GM12892 (cell line): ENCODE data around the gene IL1RAP.

Source experiments
- POLR2A ChIP-seq: IDR thresholded peaks from 2 replicates; pipeline ENCODE4 v1.6.1; 2011; ENCODE audit warnings: low read depth, low read length, control low read depth
- POLR2AphosphoS5 ChIP-seq: IDR thresholded peaks from 2 replicates; pipeline ENCODE4 v1.6.1; 2011; ENCODE audit warnings: low read depth, low read length, control low read depth
- TAF1 ChIP-seq: IDR thresholded peaks from 2 replicates; pipeline ENCODE4 v1.6.1; 2011; ENCODE audit warnings: low read depth, mild to moderate bottlenecking, control low read depth, low read length, borderline replicate concordance

GRCh38 chr3:190560013-190560895 lies 46.4 kb downstream of the IL1RAP start:
- TF ChIP-seq POLR2AphosphoS5 = no peak
- no peak for TF ChIP-seq POLR2A
- no peak for TF ChIP-seq TAF1
